Measurements from ENCODE around the gene SP140L. TPM values are rescaled to one million over a fixed set of nuclear protein-coding genes. Genes with fewer than 3 reads are reported as not detected.
"Not testable (repeated sequence)": the region's sequence is repeated elsewhere in the genome, so short reads cannot be mapped to it uniquely, and the experiment has no call there.

The SP140L gene
- total and polyA plus RNA-seq, 2 experiments from 2014 or later: 8.0 to 11.5 TPM

DNA sequence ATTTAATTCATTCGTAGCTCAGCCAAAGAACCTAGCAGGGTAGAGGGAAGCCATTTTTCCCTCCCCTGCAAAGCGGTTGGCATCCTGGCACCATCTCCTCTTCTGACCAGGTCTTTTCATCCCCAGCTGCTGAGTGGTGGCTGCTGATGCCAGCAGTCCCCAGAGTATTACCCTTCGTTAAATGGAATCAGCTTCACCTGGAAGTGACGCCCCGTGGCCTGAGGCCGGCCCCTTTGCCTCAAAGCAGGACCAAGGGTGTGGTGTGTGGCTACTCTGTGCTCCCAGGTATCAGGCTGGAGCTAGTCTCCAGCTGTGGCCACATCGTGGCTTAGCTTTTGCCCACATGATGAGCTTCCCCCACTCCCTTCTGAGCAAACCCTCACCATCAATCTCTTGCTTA is 76.8 kb downstream of the SP140L start:
- no peak overlapping the region for H3K9ac ChIP-seq
- H3K27me3 ChIP-seq (replicated peaks; ENCODE audit: insufficient read depth): no peaks in the 10 kb centered on the region
- H4K20me1 ChIP-seq (ENCODE audit: insufficient read depth): no peaks in the 10 kb centered on the region
- in situ Hi-C loops (cut with MboI): no loop called here
- H3K79me2 ChIP-seq (ENCODE audit: insufficient read depth): no peaks in the 10 kb centered on the region
- no peaks in the 10 kb centered on the region for H3K9me2 ChIP-seq (ENCODE audit: insufficient read depth)
- WGBS, 2 experiments (ENCODE audit: low coverage in 1 of 2, low lambda C conversion rate in 2 of 2, missing lambda C conversion rate in 2 of 2): 82 to 85% methylated on average over 7 of the region's 7 CpGs
- H3K4me3 ChIP-seq: no peak overlapping the region
- H3K4me2 ChIP-seq (ENCODE audit: unreplicated experiment): no peak overlapping the region
- no peak overlapping the region for H3K27ac ChIP-seq
- no peaks in the 10 kb centered on the region for H3K9me3 ChIP-seq (ENCODE audit: low read depth)
- no peaks in the 10 kb centered on the region; the same call in 1 of the 2 replicates for H3K36me3 ChIP-seq (ENCODE audit: low read depth)
- DNase-seq: no peak
- TF ChIP-seq EZH2phosphoT487 (IDR thresholded peaks at IDR 0.05; ENCODE audit: insufficient read depth, low read depth): no peak
- TF ChIP-seq EZH2 (IDR thresholded peaks at IDR 0.05; ENCODE audit: insufficient read depth, poor library complexity, severe bottlenecking): no peak
- peaks cover 9% of the 10 kb centered on the region for H3K4me1 ChIP-seq (ENCODE audit: insufficient read depth)
- H2AFZ ChIP-seq: no peak overlapping the region
- peaks cover 18% of the 10 kb centered on the region for H3F3A ChIP-seq (ENCODE audit: insufficient read depth)

DNA sequence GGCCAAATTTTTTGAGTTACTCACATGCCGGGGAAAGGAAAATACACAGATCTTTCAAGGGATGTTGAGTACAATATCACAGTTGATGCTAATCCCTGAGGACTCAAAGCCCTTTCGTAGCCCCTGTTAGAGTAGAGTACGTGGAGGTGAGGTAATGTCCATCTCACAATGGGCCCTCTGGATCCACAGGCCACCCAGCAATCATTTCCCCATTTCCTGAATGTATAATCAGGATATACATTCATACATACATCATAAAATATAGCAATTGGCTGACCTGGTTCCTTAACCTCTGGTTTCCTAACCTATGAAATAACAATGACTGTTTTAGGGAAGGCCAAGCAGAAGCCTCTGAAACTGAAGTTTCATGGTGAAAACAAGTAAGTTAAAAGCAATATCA is 78.8 kb downstream of the SP140L start:
- Histone ChIP-seq H3K4me2 (ENCODE audit: unreplicated experiment) (no peak overlapping the region), H3K27me3 (replicated peaks; ENCODE audit: insufficient read depth) (no peaks in the 10 kb centered on the region), H3K9me3 (ENCODE audit: low read depth) (no peaks in the 10 kb centered on the region), H4K20me1 (ENCODE audit: insufficient read depth) (no peaks in the 10 kb centered on the region), H3K9me2 (ENCODE audit: insufficient read depth) (no peaks in the 10 kb centered on the region), H3K36me3 (ENCODE audit: low read depth) (no peaks in the 10 kb centered on the region; the same call in 1 of the 2 replicates), H3K27ac (no peak overlapping the region), H3K4me1 (ENCODE audit: insufficient read depth) (peaks cover 15% of the 10 kb centered on the region), H3K4me3 (no peak overlapping the region), H3K79me2 (ENCODE audit: insufficient read depth) (no peaks in the 10 kb centered on the region), H2AFZ (no peak overlapping the region), H3F3A (ENCODE audit: insufficient read depth) (peaks cover 22% of the 10 kb centered on the region), H3K9ac (no peak overlapping the region)
- TF ChIP-seq EZH2phosphoT487 (IDR thresholded peaks at IDR 0.05; ENCODE audit: insufficient read depth, low read depth) (no peak), EZH2 (IDR thresholded peaks at IDR 0.05; ENCODE audit: insufficient read depth, poor library complexity, severe bottlenecking) (no peak)
- in situ Hi-C loops (cut with MboI): no loop called here
- 97 to 99% methylated on average over 3 of the region's 3 CpGs for WGBS, 2 experiments (ENCODE audit: low coverage in 1 of 2, low lambda C conversion rate in 2 of 2, missing lambda C conversion rate in 2 of 2)
- no peak for DNase-seq

DNA sequence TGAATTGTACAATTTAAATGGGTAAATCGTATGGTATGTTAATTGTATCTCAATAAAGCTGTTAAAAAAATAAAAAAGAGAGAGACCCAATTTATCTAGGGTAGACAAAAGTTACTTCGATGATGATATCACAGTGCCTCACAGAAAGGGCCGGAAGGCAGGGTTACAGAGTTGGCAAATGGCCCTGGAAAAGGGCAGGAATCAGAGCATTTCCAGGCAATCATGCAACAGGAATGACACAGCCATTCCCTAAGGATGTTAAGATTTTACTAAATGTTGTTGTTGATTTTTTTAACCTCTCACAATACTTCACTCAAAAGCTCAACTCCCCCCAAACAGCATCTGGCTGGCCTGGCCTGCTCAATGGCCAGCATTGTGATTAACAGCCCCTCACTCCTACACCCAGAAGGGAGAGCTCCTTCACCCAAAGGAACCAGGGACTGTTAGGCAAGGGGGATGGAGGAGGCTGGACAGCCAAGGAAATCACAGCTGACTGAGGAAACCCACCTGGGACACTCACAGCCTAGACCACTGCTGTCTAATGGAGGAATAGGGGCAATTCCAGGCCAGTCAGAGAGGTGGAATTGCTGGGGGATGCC is 81.3 kb downstream of the SP140L start:
- in situ Hi-C loops (cut with MboI): no loop called here
- H3K36me3 ChIP-seq (ENCODE audit: low read depth): no peaks in the 10 kb centered on the region
- H3K27me3 ChIP-seq (replicated peaks; ENCODE audit: insufficient read depth): no peaks in the 10 kb centered on the region
- H3K9ac ChIP-seq: peak overlapping the region; percentile 37; the same call in 1 of the 2 replicates
- H3K9me2 ChIP-seq (ENCODE audit: insufficient read depth): no peaks in the 10 kb centered on the region
- peaks cover 22% of the 10 kb centered on the region for H3F3A ChIP-seq (ENCODE audit: insufficient read depth)
- H3K79me2 ChIP-seq (ENCODE audit: insufficient read depth): no peaks in the 10 kb centered on the region
- peak overlapping the region; percentile 60 for H3K27ac ChIP-seq
- no peak overlapping the region for H2AFZ ChIP-seq
- WGBS, 2 experiments (ENCODE audit: low coverage in 1 of 2, low lambda C conversion rate in 2 of 2, missing lambda C conversion rate in 2 of 2): 7 to 9% methylated on average over 3 of the region's 3 CpGs
- no peak overlapping the region for H3K4me3 ChIP-seq
- peak overlapping the region; percentile 32 for H3K4me2 ChIP-seq (ENCODE audit: unreplicated experiment)
- TF ChIP-seq EZH2phosphoT487 (IDR thresholded peaks at IDR 0.05; ENCODE audit: insufficient read depth, low read depth) (no peak), EZH2 (IDR thresholded peaks at IDR 0.05; ENCODE audit: insufficient read depth, poor library complexity, severe bottlenecking) (no peak)
- peaks cover 20% of the 10 kb centered on the region for H3K4me1 ChIP-seq (ENCODE audit: insufficient read depth)
- H3K9me3 ChIP-seq (ENCODE audit: low read depth): no peaks in the 10 kb centered on the region
- DNase-seq: peak; percentile 94
- H4K20me1 ChIP-seq (ENCODE audit: insufficient read depth): no peaks in the 10 kb centered on the region

DNA sequence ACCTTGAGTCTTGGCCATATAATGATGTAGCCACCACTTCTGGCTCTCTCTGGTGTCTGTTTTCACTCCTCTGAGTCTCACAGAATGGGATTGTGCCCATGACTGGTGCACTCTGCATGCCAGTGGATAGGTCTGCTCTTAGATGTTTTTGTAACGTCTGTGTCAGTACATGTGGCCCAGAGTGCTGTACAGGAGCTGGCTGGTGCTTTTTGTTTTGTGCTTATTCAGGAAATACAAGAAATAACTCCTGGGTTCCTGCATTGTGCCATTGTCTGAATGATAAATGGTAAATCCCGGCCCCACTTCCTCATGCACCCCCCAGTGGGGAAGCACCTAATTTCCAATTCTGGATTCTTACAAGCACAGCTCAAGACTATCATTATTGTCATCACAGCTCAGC is 82.3 kb downstream of the SP140L start:
- H3K4me3 ChIP-seq; H4K20me1 ChIP-seq (ENCODE audit: insufficient read depth); H3K27me3 ChIP-seq (replicated peaks; ENCODE audit: insufficient read depth); in situ Hi-C loops (cut with MboI); H3K9me3 ChIP-seq (ENCODE audit: low read depth); H3K9me2 ChIP-seq (ENCODE audit: insufficient read depth); H3K4me2 ChIP-seq (ENCODE audit: unreplicated experiment); H3K27ac ChIP-seq; H3K9ac ChIP-seq; H3K79me2 ChIP-seq (ENCODE audit: insufficient read depth); H3K36me3 ChIP-seq (ENCODE audit: low read depth); H2AFZ ChIP-seq: not testable (repeated sequence)
- peak; percentile 23 for DNase-seq
- WGBS, 2 experiments (ENCODE audit: low coverage in 1 of 2, low lambda C conversion rate in 2 of 2, missing lambda C conversion rate in 2 of 2): 41 to 45% methylated on average over 2 of the region's 2 CpGs
- Histone ChIP-seq H3K4me1 (ENCODE audit: insufficient read depth) (peaks cover 20% of the 10 kb centered on the region), H3F3A (ENCODE audit: insufficient read depth) (peaks cover 22% of the 10 kb centered on the region)

DNA sequence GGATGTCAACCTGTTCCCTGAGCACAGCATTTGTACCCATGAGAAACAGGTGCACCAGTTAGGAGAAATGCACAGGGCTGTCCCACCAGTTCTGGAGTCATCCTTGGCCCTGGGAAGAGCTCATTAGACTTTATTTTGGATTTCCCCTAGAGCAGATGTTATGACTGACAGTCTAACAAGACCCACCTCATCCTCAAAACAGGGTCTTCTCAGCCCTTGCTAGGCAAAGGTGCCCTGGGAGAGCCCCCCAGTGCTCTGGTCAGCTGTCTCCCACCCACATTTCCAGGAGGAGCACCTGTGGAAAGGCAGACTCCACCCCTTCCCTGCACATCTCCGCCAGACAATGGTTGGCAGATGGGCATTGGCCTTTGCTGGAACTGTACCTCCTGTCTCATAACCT is 83.3 kb downstream of the SP140L start:
- Histone ChIP-seq H2AFZ (no peak overlapping the region), H3K36me3 (ENCODE audit: low read depth) (no peaks in the 10 kb centered on the region), H3F3A (ENCODE audit: insufficient read depth) (peaks cover 22% of the 10 kb centered on the region), H3K27ac (no peak overlapping the region), H3K4me3 (no peak overlapping the region), H3K4me2 (ENCODE audit: unreplicated experiment) (no peak overlapping the region), H3K9me2 (ENCODE audit: insufficient read depth) (no peaks in the 10 kb centered on the region), H3K9ac (no peak overlapping the region), H3K4me1 (ENCODE audit: insufficient read depth) (peaks cover 20% of the 10 kb centered on the region), H4K20me1 (ENCODE audit: insufficient read depth) (no peaks in the 10 kb centered on the region), H3K79me2 (ENCODE audit: insufficient read depth) (no peaks in the 10 kb centered on the region), H3K27me3 (replicated peaks; ENCODE audit: insufficient read depth) (no peaks in the 10 kb centered on the region), H3K9me3 (ENCODE audit: low read depth) (no peaks in the 10 kb centered on the region)
- in situ Hi-C loops (cut with MboI): no loop called here
- no peak for TF ChIP-seq EZH2phosphoT487 (IDR thresholded peaks at IDR 0.05; ENCODE audit: insufficient read depth, low read depth)
- TF ChIP-seq EZH2 (IDR thresholded peaks at IDR 0.05; ENCODE audit: insufficient read depth, poor library complexity, severe bottlenecking): no peak
- DNase-seq: no peak
- WGBS, 2 experiments (ENCODE audit: low coverage in 1 of 2, low lambda C conversion rate in 2 of 2, missing lambda C conversion rate in 2 of 2): 95 to 100% methylated on average over 1 of the region's 1 CpG
